Measurements from ENCODE around the gene LMNB1.
"Not testable (repeated sequence)": the region's sequence is repeated elsewhere in the genome, so short reads cannot be mapped to it uniquely, and the experiment has no call there.

The LMNB1 gene, protein sequence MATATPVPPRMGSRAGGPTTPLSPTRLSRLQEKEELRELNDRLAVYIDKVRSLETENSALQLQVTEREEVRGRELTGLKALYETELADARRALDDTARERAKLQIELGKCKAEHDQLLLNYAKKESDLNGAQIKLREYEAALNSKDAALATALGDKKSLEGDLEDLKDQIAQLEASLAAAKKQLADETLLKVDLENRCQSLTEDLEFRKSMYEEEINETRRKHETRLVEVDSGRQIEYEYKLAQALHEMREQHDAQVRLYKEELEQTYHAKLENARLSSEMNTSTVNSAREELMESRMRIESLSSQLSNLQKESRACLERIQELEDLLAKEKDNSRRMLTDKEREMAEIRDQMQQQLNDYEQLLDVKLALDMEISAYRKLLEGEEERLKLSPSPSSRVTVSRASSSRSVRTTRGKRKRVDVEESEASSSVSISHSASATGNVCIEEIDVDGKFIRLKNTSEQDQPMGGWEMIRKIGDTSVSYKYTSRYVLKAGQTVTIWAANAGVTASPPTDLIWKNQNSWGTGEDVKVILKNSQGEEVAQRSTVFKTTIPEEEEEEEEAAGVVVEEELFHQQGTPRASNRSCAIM

GRCh38 chr5:126776499-126777256 is at the start of gene LMNB1:
Gene LMNB1 (plus strand): TSS chr5:126777136. CDS start chr5:126777509, 373 bp downstream.
- peak; percentile 96 for DNase-seq (ENCODE audit: low read depth)

DNA sequence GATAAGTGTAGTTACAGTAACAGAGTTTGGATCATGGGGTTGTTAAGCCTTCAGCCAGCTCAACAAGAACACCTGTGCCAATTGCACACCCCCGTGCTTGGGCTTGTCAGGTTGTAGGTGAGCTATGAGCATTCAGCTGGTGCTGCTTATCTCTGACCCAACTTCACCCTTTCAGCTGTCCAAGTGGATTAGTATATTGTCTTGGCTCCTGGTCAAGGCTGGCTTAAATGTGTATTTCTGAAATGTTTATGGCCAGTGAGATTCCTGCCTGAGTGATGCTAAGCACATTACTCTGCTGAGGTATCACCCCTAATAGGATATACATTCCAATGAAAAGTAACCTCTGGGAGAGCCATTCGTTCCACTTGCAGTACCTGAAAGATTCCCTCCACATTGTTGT is 44.2 kb upstream of the LMNB1 start:
- no peak for DNase-seq (ENCODE audit: low read depth)

GRCh38 chr5:126734573-126734972 is 42.4 kb upstream of the LMNB1 start:
- not testable (repeated sequence) for DNase-seq (ENCODE audit: low read depth)

GRCh38 chr5:126736141-126736540 is 40.8 kb upstream of the LMNB1 start:
- peak; percentile 40 for DNase-seq (ENCODE audit: low read depth)

- DNase-seq (ENCODE audit: low read depth) = no peak
Observed at GRCh38 chr5:126741361-126741760, 35.6 kb upstream of the LMNB1 start.

DNA sequence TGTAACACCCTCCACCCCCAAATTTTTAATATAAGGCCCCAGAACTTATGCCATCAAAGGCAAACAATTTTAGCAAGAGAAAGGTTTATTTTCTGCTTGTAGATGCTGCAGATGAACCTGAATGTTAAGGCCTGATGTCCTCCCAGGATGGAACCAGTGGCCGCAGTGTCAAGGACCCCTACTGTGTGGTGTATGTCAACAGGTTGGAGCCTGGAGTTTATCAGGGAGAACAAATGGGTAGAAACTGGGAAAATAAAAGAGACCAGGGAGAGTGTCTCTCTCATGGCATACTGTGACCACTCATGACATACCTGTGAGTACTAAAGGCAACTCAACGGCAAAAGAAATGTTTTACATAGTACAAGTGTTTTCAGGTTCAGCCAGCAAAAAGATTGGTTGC is 34.5 kb upstream of the LMNB1 start:
- no peak for DNase-seq (ENCODE audit: low read depth)

- DNase-seq (ENCODE audit: low read depth) = no peak
Observed at GRCh38 chr5:126744836-126745235, 32.1 kb upstream of the LMNB1 start.

GRCh38 chr5:126745259-126745992 is 31.5 kb upstream of the LMNB1 start:
- DNase-seq (ENCODE audit: low read depth) = no peak

GRCh38 chr5:126746290-126746689 is 30.6 kb upstream of the LMNB1 start:
- DNase-seq (ENCODE audit: low read depth) = no peak

GRCh38 chr5:126752081-126752785 is 24.7 kb upstream of the LMNB1 start:
- DNase-seq (ENCODE audit: low read depth) = no peak

- DNase-seq (ENCODE audit: low read depth) = no peak
Observed at GRCh38 chr5:126753227-126753626, 23.7 kb upstream of the LMNB1 start.

DNA sequence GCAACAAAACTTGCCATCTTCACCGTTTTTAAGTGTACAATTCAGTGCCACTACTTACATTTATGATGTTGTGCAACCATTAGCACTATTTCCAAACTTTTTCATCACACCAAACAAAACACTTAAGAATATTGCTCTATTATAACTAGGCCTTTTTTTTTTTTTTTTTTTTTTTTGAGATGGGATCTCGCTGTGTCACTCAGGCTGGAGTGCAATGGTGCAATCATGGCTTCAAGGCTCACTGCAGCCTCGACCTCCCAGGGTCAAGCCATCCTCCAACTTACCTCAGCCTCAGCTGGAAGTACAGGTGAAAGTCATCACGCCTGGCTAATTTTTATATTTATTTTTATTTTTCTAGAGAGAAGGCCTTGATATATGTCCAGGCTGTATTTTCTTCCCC is 22.3 kb upstream of the LMNB1 start:
- DNase-seq (ENCODE audit: low read depth) = no peak

DNA sequence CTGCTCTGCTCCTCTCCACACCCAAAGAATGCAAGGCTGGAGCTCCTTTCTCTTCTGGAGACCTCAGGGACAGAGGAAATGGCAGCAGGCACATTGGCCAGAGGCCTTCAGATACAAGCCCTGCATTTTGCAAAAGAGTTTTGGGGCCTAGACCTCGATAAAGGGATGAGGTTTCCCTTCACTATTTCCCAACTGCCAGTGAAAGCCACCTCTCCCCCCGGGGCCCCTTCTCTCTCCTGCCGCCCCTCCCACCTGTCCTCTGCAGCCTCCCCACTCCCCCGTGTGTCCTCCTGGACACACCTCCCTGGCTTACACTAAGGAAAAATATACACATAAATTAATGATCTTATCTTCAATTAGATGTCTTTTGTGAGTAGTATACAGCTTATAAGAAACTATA is 21.3 kb upstream of the LMNB1 start:
- DNase-seq (ENCODE audit: low read depth) = no peak

GRCh38 chr5:126757713-126758357 is 19.1 kb upstream of the LMNB1 start:
- DNase-seq (ENCODE audit: low read depth) = no peak

- DNase-seq (ENCODE audit: low read depth) = no peak
Observed at GRCh38 chr5:126763371-126763770, 13.6 kb upstream of the LMNB1 start.

DNA sequence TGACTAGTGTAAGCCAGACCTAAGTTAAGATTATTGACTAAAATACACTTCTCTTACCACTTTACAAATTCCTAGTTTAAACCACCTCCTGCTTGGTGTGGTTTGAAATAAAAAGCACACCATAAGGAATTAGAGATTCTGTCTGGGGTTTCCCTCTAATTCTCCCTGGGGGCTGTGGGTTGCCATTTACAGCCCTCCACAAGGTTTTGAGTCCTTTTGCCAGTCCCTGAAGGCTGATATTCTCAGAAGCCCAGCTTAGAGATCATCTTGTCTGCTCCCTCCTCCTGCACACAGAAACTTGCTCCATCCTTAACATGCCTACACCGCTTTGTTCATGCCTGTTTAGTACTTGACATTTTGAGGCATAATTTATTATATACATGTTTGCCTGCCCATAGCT is 7.2 kb upstream of the LMNB1 start:
- no peak for DNase-seq (ENCODE audit: low read depth)

GRCh38 chr5:126773536-126773935 is 3.4 kb upstream of the LMNB1 start:
- DNase-seq (ENCODE audit: low read depth) = not testable (repeated sequence)

- DNase-seq (ENCODE audit: low read depth) = not testable (repeated sequence)
Observed at GRCh38 chr5:126774595-126774994, 2.3 kb upstream of the LMNB1 start.

GRCh38 chr5:126777257-126777974 is 480 bp downstream of the LMNB1 start:
- peak; percentile 70 for DNase-seq (ENCODE audit: low read depth)

GRCh38 chr5:126777975-126778674 is 1.2 kb downstream of the LMNB1 start:
- DNase-seq (ENCODE audit: low read depth) = peak; percentile 97

Data from EH (cell line).